SH-SY5Y (cell line): ENCODE data around the gene NDUFA8.

Experiments
- GATA2 ChIP-seq: IDR thresholded peaks from 2 replicates; pipeline ENCODE4 v1.6.1; 2011; ENCODE audit warnings: mild to moderate bottlenecking, low read depth, low read length
- GATA3 ChIP-seq: IDR thresholded peaks from 2 replicates; pipeline ENCODE4 v1.6.1; 2011; ENCODE audit warnings: low read depth, mild to moderate bottlenecking, low read length, moderate library complexity

DNA sequence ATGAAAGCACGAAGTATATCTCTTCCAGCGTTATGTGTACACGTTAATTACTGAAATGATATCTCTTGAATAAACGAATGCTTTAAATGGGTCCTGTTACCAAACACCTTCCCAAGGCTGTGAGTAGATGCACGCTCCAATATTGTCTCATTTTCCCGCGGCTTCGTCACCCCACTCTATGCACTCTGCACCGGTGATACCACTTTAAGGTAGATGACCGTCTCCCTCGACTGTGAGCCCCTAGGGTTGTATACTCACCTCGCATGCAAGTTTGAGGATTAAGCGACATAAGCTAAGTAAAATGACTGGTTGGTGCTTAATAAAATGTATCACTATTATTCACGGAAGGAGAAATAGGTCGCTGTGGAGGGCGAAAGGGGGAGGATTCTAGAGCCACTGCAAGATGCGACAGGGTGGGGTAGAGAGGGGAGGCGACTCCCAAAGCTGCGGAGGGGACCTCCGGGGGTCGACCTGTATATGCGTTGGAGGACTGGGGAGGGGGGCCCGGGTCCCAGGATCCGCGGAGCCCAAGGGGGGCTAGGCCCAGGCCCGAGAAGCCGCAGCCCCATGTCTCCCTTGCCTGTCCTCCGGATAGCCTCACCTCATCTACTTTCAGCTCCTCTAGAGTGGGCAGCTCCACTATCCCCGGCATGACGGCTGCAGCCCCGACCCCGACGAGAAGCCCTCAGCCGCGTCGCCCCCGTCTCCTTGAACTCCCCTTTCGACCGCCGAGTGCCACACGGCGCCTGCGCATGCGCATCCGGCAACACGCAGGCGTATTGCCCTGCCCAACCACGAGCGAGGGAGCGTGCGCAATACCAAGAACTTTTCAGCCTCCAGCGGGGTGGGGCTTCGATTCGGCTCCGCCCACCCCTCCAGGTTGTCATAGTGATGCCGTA is at the start of gene NDUFA8, which contains the start of gene MORN5:
- no peak for TF ChIP-seq GATA3
- TF ChIP-seq GATA2: no peak
